ENCODE measurements around the gene PIGW.

PIGW gene

GRCh38 chr17:36534840-36535668, at the start of gene PIGW, which contains the start of gene MYO19:
Gene PIGW, plus strand, starts transcription at chr17:36534987. Its CDS starts 2,115 bp downstream, at chr17:36537102.
Gene MYO19, minus strand, starts transcription at chr17:36534868. Its CDS starts 2,330 bp downstream, at chr17:36532538.
- peak within 1 kb of the TSS; percentile 77 for H3K4me3 ChIP-seq (ENCODE audit: low read depth, low read length)
- DNase-seq (ENCODE audit: low read depth) = peak; percentile 96
- no peak for TF ChIP-seq CTCF (IDR thresholded peaks at IDR 0.05; ENCODE audit: insufficient read depth, low read depth, low read length, missing control alignments)

GRCh38 chr17:36485027-36485426, 49.8 kb upstream of the PIGW start:
- no peak overlapping the region; the same call in 1 of the 2 replicates for H3K4me3 ChIP-seq (ENCODE audit: low read depth, low read length)
- DNase-seq (ENCODE audit: low read depth) = no peak
- no peak for TF ChIP-seq CTCF (IDR thresholded peaks at IDR 0.05; ENCODE audit: insufficient read depth, low read depth, low read length, missing control alignments)

- no peak for TF ChIP-seq CTCF (IDR thresholded peaks at IDR 0.05; ENCODE audit: insufficient read depth, low read depth, low read length, missing control alignments)
- DNase-seq (ENCODE audit: low read depth) = peak; percentile 41
These were observed 49.0 kb upstream of the PIGW start for GRCh38 chr17:36485805-36486203.

GRCh38 chr17:36486204-36487194, 48.3 kb upstream of the PIGW start, which contains the start of gene ZNHIT3:
Gene ZNHIT3, plus strand, starts transcription at chr17:36486681. Its CDS starts 19 bp downstream, at chr17:36486700.
- peak within 1 kb of the TSS; percentile 79 for H3K4me3 ChIP-seq (ENCODE audit: low read depth, low read length)
- TF ChIP-seq CTCF (IDR thresholded peaks at IDR 0.05; ENCODE audit: insufficient read depth, low read depth, low read length, missing control alignments) = no peak

More at GRCh38 chr17:36485805-36486203, 49.0 kb upstream of the PIGW start:
- peak overlapping the region; percentile 79 for H3K4me3 ChIP-seq (ENCODE audit: low read depth, low read length)

GRCh38 chr17:36493956-36494355, 40.8 kb upstream of the PIGW start:
- no peak for TF ChIP-seq CTCF (IDR thresholded peaks at IDR 0.05; ENCODE audit: insufficient read depth, low read depth, low read length, missing control alignments)
- no peak for DNase-seq (ENCODE audit: low read depth)
- no peak overlapping the region for H3K4me3 ChIP-seq (ENCODE audit: low read depth, low read length)

More at GRCh38 chr17:36486204-36487194, 48.3 kb upstream of the PIGW start, which contains the start of gene ZNHIT3:
- peak; percentile 95 for DNase-seq (ENCODE audit: low read depth)

GRCh38 chr17:36494674-36495073, 40.1 kb upstream of the PIGW start:
- no peak overlapping the region for H3K4me3 ChIP-seq (ENCODE audit: low read depth, low read length)
- no peak for DNase-seq (ENCODE audit: low read depth)
- TF ChIP-seq CTCF (IDR thresholded peaks at IDR 0.05; ENCODE audit: insufficient read depth, low read depth, low read length, missing control alignments) = no peak
